GM10266 (cell line): ENCODE results near the gene ITGA5.
A peak's percentile ranks its signal among the peaks of the same experiment; 100 is the strongest.

Experiments
- DNase-seq: peaks from one replicate; pipeline ENCODE4 v3.0.0; 2012; ENCODE audit errors: extremely low spot score
- CTCF ChIP-seq: IDR thresholded peaks from 2 replicates; pipeline ENCODE4 v1.5.1; 2012; ENCODE audit warnings: mild to moderate bottlenecking, low read depth; ENCODE audit not compliant: control insufficient read depth, insufficient read depth; ENCODE audit errors: missing control alignments

The ITGA5 gene

GRCh38 chr12:54411391-54412241 is 7.5 kb downstream of the ITGA5 start:
- DNase-seq: no peak
- no peak for TF ChIP-seq CTCF

- TF ChIP-seq CTCF: no peak
- DNase-seq: no peak
Observed at GRCh38 chr12:54409267-54409666, 9.8 kb downstream of the ITGA5 start.

GRCh38 chr12:54407183-54407905 is 11.7 kb downstream of the ITGA5 start:
- no peak for TF ChIP-seq CTCF
- no peak for DNase-seq

DNA sequence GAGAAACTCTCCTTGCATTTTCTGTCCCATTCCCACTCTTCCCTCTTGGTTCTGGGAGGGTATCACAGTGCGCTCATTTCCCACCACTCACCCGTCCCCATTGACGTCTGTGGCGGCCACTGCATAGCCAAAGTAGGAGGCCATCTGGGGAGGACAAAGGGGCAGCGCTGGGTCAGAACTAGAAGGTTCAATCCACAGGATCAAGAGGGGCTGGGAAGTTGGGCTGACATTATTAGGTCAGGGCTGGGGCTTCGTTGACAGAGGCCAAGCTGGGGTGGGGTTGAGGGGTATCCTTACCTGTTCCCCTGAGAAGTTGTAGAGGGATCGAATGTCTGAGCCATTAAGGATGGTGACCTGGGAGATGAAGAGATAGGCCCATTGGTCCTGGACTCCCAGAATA is 13.5 kb downstream of the ITGA5 start:
- DNase-seq: no peak
- no peak for TF ChIP-seq CTCF

DNA sequence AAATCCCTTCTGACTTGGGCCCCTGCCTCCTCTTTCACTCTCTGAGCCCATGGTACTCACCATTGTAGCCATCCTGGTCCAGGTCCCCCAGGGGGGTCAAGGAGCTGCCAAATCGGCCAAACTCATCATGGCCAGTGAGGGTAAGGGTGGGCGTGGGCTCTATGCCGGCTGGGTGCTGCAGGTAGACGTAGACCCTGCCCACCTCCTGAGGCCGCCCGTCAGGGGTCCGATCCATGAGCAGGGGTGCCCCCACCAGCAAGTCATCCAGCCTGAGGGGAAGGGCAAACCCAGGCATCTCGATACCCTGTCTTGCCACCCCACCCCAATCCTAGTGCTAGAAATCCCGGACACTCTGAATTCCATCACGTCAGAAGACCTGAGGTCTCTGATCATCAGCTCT is 14.0 kb downstream of the ITGA5 start:
- TF ChIP-seq CTCF: no peak
- no peak for DNase-seq

DNA sequence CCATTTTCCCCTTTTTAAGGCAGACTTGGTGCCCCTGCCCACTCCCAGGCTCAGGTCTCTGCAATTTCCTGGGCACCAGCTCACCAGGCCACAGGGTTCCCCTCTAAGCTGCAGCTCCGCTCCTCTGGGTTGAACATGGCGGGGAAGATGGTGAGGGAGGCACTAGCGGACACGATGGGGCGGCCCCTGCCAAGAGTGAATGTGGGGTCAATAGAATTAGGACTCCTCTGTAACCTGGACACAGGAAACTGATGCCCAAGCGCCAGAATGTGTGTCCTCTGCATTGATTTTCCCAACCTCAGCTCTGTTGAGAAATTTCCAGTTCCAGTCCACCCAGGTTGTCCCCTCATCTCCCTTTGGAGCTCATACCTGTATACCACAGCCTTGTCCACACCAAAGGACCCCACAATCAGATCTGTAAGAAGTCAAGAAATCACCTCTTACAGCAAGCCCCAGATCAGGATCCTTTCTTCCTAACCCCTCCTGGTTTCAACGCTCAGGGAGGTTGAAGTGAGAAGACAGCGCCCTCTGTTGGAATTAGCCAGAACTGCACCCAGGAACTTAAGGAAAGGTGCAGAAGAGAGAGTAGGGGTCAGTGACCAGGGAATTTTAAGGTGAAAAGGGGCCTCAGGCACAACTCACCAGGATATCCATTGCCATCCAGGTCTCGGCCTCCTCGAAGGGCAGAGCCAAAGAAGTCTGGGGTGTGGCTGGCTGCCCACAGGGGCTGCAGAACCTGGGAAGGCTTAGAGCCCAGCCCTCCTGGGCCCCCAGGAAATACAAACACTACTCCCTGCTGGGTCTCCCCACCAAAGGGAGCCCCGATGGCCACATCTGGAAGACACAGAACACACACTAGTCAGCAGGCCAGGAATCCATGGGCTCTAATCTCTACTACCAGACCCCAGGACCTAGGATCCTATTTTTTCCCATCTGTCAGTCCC is 14.7 kb downstream of the ITGA5 start:
- no peak for DNase-seq
- TF ChIP-seq CTCF: peak; percentile 93
